K562 (cell line): Measurements from ENCODE around the gene MRM2. TPM values are rescaled to one million over a fixed set of nuclear protein-coding genes. Genes with fewer than 3 reads are reported as not detected.

ENCODE experiments used
- CREBBP ChIP-seq: IDR thresholded peaks from one replicate; pipeline ENCODE4 v1.6.1; 2012; ENCODE audit warnings: low read depth, mild to moderate bottlenecking, control low read depth, inconsistent platforms, low read length
- FUS ChIP-seq: fragments of 200-400 bp; formaldehyde crosslinking; optimal IDR thresholded peaks from 2 replicates; pipeline ENCODE3; 2017; ENCODE audit warnings: low read depth, low read length
- HDAC1 ChIP-seq, 2 experiments: fragments of 450-650 bp; IDR thresholded peaks; 2 replicates each; pipeline ENCODE4 v1.6.1; 2016 to 2017; ENCODE audit warnings: inconsistent platforms in 1 of 2, mild to moderate bottlenecking in 1 of 2, moderate library complexity in 1 of 2
- HMG20A ChIP-seq: fragments of 450-650 bp; formaldehyde crosslinking; conservative IDR thresholded peaks from 2 replicates; pipeline ENCODE4 v1.4.0; 2020; ENCODE audit warnings: mild to moderate bottlenecking, mixed read lengths
- NR2C2 ChIP-seq, 2 experiments: fragments of 200-800 bp in 1 of 2; sonication (Bioruptor generic) in 1 of 2; sonication (generic) in 1 of 2; formaldehyde crosslinking in 1 of 2; IDR thresholded peaks; 2 replicates each; pipeline versions ENCODE4 v1.6.1 to v1.8.0; 2016 to 2022; ENCODE audit warnings: mild to moderate bottlenecking in 1 of 2, missing compliant biosample characterization in 1 of 2, missing genetic modification characterization in 1 of 2, missing genetic modification reagents in 1 of 2
- POU5F1 ChIP-seq: fragments of 150-350 bp; IDR thresholded peaks from 2 replicates; pipeline ENCODE4 v1.6.1; 2014; ENCODE audit warnings: borderline replicate concordance, low read length, low read depth, mild to moderate bottlenecking; ENCODE audit not compliant: partially characterized antibody
- SMC3 ChIP-seq: conservative IDR thresholded peaks from 2 replicates; pipeline ENCODE4 v1.6.1; 2011; ENCODE audit warnings: low read depth, low read length, improper control_type of control experiment; ENCODE audit not compliant: insufficient read depth
- TCF7 ChIP-seq: sonication (generic); IDR thresholded peaks from 2 replicates; pipeline ENCODE4 v1.6.1; 2016; ENCODE audit warnings: antibody characterized with exemption, borderline replicate concordance
- U2AF1 ChIP-seq: fragments of 200-400 bp; formaldehyde crosslinking; optimal IDR thresholded peaks from 2 replicates; pipeline ENCODE3; 2017; ENCODE audit warnings: mild to moderate bottlenecking, low read depth, low read length, moderate library complexity
- XRCC4 ChIP-seq: IDR thresholded peaks from one replicate; pipeline ENCODE4 v1.6.1; 2011; ENCODE audit not compliant: insufficient read depth, insufficient read length; ENCODE audit errors: extremely low read depth
- YY1 ChIP-seq, 3 experiments: IDR thresholded peaks; 2 replicates each; pipeline ENCODE4 v1.6.1; 2011; ENCODE audit warnings: low read length in 2 of 3, mild to moderate bottlenecking in 2 of 3, moderate library complexity in 2 of 3, borderline replicate concordance in 1 of 3, control low read depth in 1 of 3, low read depth in 1 of 3; ENCODE audit not compliant: insufficient read depth in 3 of 3, insufficient replicate concordance in 2 of 3, control insufficient read depth in 1 of 3, insufficient read length in 1 of 3; ENCODE audit errors: extremely low read depth in 1 of 3
- ZKSCAN1 ChIP-seq: fragments of 150-350 bp; IDR thresholded peaks from 2 replicates; pipeline ENCODE4 v1.6.1; 2016; ENCODE audit warnings: low read depth, low read length
- ZNF384 ChIP-seq: IDR thresholded peaks from 2 replicates; pipeline ENCODE4 v1.6.1; 2012; ENCODE audit warnings: low read depth, low read length, improper control_type of control experiment
- ZNF696 ChIP-seq: fragments of 250-450 bp; sonication (Bioruptor Pico); conservative IDR thresholded peaks from 2 replicates; pipeline ENCODE4 v1.4.0; 2020; ENCODE audit warnings: mild to moderate bottlenecking, moderate library complexity
- polyA plus RNA-seq, 8 experiments: library from polyadenylated mRNA; depleted of rRNA in 4 of 8; stranded (reverse) in 5 of 8; unstranded in 3 of 8; fragments of >200 nt; fragmentation: Nextera tagmentation in 2 of 8; fragmentation: Illumina TruSeq in 1 of 8; extraction: Ambion mirVana in 2 of 8; extraction: Trizol in 1 of 8; gene quantifications; 2 replicates each; pipeline versions ENCODE4 v1.2.1 to v1.2.3, GENCODE V29; 2011 to 2014; ENCODE audit warnings: inconsistent platforms in 1 of 8, missing spikeins in 1 of 8
- total RNA-seq, 7 experiments: library from RNA; depleted of rRNA in 6 of 7; stranded (reverse); fragments of >200 nt in 6 of 7; fragmentation: Illumina TruSeq in 2 of 7; extraction: Trizol in 2 of 7; gene quantifications; 2 replicates each; pipeline versions ENCODE4 v1.2.1 to v1.2.3, GENCODE V29; 2011 to 2021; ENCODE audit warnings: low replicate concordance in 1 of 7
- TF ChIP-seq, protein P1 (sequence below): fragments of 250-450 bp; sonication (Bioruptor Pico); IDR thresholded peaks from 2 replicates; pipeline ENCODE4 v1.5.0; 2021; ENCODE audit warnings: mild to moderate bottlenecking, moderate library complexity
- TF ChIP-seq, protein P2 (sequence below): fragments of 450-650 bp; IDR thresholded peaks from 2 replicates; pipeline ENCODE4 v1.7.1; 2018; ENCODE audit warnings: mild to moderate bottlenecking, low read depth; ENCODE audit not compliant: partially characterized antibody
- TF ChIP-seq, protein P3 (sequence below): fragments of 450-650 bp; IDR thresholded peaks from 2 replicates; pipeline ENCODE4 v1.6.1; 2016; ENCODE audit warnings: missing biosample characterization, missing genetic modification characterization
- TF ChIP-seq, protein P4 (sequence below): sonication (generic); formaldehyde crosslinking; IDR thresholded peaks from 2 replicates; pipeline ENCODE4 v1.8.0; 2022; ENCODE audit warnings: mild to moderate bottlenecking, missing genetic modification reagents

The MRM2 gene
- total and polyA plus RNA-seq, 9 of the 15 experiments (the other 6 are each of a cell fraction or from before 2014, with no cell fraction given), result 32.4 to 116 (median 50.5) TPM

DNA sequence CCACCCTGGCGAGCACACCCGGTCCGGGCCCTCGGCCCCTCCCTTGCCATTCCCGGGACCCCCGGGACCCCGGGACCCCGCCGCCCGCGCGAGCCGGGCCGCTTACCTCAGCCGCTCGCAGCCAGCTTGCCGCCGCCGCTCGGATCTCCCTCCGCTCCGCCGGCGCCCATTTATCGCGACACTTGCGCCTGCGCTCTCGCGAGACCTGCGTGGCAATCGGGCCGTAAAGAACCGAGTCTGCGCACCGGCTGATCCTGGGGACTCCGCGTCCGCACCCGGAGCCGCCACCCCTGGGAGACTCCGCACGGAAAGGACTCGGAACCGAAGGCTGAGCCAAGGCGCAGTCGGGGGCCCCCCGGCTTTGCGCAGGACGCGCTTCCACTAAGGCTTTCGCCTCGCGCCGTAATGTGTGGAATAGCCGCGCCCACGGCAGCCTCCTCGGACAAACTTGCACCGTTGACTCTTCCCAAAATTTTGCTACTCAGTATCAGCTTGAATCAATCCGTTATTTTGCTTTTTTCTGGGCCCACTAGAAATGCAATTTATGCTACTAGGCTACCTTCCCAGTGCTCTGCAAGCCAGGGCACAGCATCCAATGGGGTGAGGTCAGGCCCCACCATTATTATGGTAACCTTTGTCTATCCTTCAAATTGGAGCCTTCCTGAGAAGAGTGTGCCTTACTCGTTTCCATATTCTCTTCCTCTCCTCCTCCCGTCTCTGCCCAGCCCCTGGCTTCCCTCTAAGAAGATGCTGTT is 9.1 kb downstream of the MRM2 start, which contains the start of gene MAD1L1 (continued):
- TF ChIP-seq, protein P1, sequence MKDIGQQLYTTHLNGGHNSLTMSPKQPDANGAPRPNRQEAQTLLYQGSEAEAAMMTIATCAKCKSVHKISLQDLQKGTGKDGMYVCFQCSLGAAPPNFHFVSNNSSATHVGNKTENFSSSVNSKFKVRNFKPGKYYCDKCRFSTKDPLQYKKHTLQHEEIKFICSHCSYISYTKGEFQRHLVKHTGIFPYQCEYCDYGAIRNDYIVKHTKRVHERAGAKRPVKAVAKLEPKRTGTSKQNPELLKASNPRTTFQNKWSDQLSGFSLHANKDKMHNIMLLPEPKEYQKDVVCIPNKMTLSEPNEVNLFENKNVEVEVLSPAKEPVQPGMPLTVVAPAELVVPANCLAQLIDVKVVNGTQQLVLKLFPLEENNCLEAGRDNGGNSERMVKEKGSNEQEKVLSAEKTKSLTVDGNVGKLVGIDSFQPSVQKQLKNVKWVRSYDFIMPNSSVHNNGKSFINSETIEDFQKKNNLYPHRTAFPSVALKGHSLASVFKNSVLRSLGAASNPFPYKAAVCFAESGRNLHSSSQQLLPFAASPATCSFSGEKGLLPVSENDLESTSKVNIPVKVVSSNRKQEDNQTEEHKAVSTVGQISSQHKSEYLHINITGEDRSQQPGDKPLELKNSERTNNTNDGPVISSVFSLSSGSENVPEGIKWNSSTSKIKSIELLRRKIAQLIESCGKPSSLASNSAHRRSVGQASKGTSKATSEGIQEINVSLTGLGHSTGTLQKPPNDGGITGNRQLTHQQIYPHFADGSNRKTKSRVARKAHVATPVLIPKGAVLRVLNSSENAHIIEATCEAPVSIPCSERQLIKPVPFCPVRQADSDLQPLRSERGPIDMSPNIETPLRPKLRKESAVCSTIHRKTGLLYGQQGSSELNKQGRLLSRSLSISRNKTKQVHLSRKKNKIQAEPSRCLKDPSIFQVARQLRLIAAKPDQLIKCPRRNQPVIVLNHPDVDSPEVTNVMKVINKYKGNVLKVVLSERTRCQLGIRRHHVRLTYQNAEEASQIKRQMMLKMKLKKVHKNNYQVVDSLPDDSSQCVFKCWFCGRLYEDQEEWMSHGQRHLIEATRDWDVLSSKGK, result no peak
- TF ChIP-seq NR2C2 (CRISPR knock-in tag; IDR thresholded peaks at IDR 0.05), result no peak
- TF ChIP-seq NR2C2 (tag; IDR thresholded peaks at IDR 0.05), result no peak; the same call in 1 of the 2 replicates
- no peak for TF ChIP-seq HDAC1 (IDR thresholded peaks at IDR 0.05)
- TF ChIP-seq SMC3, result no peak
- TF ChIP-seq, protein P2, sequence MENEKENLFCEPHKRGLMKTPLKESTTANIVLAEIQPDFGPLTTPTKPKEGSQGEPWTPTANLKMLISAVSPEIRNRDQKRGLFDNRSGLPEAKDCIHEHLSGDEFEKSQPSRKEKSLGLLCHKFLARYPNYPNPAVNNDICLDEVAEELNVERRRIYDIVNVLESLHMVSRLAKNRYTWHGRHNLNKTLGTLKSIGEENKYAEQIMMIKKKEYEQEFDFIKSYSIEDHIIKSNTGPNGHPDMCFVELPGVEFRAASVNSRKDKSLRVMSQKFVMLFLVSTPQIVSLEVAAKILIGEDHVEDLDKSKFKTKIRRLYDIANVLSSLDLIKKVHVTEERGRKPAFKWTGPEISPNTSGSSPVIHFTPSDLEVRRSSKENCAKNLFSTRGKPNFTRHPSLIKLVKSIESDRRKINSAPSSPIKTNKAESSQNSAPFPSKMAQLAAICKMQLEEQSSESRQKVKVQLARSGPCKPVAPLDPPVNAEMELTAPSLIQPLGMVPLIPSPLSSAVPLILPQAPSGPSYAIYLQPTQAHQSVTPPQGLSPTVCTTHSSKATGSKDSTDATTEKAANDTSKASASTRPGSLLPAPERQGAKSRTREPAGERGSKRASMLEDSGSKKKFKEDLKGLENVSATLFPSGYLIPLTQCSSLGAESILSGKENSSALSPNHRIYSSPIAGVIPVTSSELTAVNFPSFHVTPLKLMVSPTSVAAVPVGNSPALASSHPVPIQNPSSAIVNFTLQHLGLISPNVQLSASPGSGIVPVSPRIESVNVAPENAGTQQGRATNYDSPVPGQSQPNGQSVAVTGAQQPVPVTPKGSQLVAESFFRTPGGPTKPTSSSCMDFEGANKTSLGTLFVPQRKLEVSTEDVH, result peak; percentile 37
- no peak for TF ChIP-seq CREBBP
- TF ChIP-seq, protein P3, sequence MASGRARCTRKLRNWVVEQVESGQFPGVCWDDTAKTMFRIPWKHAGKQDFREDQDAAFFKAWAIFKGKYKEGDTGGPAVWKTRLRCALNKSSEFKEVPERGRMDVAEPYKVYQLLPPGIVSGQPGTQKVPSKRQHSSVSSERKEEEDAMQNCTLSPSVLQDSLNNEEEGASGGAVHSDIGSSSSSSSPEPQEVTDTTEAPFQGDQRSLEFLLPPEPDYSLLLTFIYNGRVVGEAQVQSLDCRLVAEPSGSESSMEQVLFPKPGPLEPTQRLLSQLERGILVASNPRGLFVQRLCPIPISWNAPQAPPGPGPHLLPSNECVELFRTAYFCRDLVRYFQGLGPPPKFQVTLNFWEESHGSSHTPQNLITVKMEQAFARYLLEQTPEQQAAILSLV, result no peak
- TF ChIP-seq TCF7, result no peak
- no peak for TF ChIP-seq FUS
- peak; percentile 30 to 80 (median 77) for TF ChIP-seq YY1 (IDR thresholded peaks at IDR 0.05; ENCODE audit: borderline replicate concordance in 1 of 3, control insufficient read depth in 1 of 3, extremely low read depth in 1 of 3, insufficient read depth in 3 of 3, insufficient read length in 1 of 3, insufficient replicate concordance in 2 of 3, low read depth in 1 of 3, low read length in 2 of 3)
- no peak for TF ChIP-seq U2AF1
- TF ChIP-seq XRCC4, result no peak
- no peak for TF ChIP-seq ZNF696 (CRISPR knock-in tag)
- TF ChIP-seq ZKSCAN1, result no peak
- TF ChIP-seq POU5F1, result no peak
- no peak for TF ChIP-seq ZNF384
- TF ChIP-seq, protein P4, sequence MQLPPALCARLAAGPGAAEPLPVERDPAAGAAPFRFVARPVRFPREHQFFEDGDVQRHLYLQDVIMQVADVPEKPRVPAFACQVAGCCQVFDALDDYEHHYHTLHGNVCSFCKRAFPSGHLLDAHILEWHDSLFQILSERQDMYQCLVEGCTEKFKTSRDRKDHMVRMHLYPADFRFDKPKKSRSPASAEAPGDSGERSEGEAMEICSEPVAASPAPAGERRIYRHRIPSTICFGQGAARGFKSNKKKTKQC (CRISPR knock-in tag), result no peak
- no peak for TF ChIP-seq HMG20A
